ENCODE data around the gene THEMIS.
"Not testable (repeated sequence)": the region's sequence is repeated elsewhere in the genome, so short reads cannot be mapped to it uniquely, and the experiment has no call there.

The THEMIS gene

DNA sequence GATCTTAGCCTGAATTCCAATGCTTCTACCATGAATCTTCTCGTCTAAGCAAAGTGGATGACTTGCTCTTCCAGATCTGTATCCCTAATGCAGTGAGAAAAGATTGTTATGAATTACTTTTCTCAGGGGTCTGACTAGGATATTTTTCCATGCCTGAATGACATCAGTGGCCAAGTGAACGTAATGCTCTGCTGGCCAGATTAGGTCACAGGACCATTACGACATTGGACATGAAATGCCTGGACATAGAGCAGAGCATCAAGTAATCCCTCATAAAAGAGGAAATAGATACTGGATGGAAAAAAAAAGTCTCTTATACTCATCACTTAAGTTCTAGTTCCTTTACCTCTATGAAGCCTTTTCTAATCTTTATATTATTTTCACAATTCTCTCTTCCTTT lies 12.1 kb upstream of the THEMIS start:
- no peak for DNase-seq

DNA sequence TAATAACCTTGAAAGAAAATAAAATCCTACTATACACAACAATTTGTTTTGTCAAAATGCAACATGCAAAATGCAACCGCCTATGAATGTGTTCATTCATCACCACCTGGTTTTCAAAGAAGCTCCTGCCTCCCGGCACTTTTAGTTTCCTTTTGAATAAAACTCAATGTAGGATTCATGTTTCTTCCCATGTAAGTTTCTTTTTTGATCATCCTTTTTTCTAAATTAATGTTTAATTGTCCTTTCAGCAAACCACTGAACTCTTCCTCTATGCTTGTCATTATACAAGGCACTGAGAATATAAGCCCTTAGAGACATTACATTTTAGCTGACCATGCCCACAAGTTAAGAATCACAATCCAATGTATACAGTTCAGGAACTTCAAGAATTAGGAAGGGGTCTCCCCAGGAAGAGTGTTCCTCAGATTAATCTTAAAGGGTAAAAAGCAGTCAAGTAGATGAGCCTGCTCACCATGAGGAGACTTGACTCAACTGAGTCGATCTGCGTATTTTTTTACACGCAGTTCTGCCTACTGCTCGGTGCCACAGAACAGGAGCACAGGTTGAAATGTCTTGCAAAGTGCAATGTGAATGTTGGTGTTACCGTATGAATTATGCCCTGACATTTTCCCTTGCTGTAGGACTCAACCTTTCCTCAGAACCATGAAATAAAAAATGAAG lies 7.2 kb upstream of the THEMIS start:
- DNase-seq: no peak

DNA sequence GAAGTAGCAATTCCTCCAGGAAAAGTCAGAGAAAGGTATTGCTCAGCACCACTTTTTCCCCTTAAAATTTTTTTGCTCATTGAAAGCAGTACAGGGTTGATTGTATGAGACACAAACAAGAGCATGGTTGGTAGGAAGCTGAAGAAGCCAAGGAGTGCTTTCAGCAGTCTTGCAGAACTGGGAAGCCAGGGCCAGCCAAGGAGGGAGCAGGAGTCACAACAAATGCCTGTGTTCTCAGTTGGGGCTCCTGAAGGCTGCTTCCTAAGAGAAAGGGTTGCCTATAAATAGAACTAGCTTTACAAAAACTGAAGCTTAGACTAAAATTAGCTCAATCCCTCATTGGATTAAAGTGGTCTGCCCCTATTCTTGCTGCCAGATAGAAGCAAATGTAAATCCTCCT lies 3.3 kb upstream of the THEMIS start:
- DNase-seq: no peak

DNA sequence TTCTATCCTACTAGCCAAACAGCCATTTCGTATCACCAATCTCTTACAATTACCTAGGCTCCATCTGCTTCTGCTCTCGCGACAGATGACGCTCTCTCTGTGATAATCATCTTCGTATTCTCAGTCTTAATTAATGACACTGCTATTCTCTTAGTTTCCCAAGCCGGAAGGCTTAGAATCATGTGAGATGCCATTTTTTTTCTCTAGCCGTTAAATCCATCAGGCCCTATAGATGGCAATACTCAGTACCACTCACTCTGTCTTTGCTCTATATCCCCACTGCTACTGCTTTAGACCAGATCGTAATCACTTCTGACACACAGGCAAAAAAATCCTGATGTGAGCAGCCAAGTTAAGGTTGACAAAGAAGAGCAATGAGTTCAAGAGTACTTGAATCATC lies 2.1 kb upstream of the THEMIS start:
- DNase-seq: no peak

DNA sequence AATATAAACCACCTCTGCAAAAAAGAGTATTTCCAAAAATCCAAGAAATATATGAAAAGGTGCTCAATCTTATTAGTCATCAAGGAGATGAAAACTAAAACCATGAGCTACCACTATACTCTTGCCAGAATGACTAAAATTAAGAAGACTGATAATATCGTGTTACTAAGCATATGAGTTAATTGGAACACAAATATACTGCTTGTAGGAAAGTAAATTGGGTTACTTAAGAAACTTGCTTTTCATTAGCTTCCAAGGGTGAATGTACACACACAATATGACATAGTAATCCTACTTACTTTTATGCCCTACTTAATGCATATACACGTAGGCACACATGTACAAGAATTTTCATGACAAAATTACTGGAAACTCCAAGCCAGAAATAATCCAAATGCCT lies 3.4 kb downstream of the THEMIS start:
- no peak for DNase-seq

DNA sequence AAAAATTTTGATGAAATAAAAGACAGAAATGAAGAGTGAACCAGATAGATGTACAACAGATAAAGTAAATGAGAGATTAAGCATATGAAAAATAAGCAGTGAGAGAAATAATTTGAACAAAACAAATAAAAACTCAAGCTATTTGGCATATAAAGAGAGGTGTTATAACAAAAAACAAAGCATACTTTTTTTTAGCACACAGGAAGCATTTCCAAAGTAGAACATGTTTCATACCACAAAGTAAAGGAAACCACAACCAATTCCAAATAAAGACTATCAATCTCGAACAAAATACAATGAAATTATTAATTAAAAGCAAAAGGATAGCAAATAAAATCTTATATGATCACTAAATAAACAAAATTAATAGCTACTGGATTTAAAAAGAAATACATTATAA lies 6.8 kb downstream of the THEMIS start:
- DNase-seq: peak in 2 of 6 experiments; percentile 12 to 15

DNA sequence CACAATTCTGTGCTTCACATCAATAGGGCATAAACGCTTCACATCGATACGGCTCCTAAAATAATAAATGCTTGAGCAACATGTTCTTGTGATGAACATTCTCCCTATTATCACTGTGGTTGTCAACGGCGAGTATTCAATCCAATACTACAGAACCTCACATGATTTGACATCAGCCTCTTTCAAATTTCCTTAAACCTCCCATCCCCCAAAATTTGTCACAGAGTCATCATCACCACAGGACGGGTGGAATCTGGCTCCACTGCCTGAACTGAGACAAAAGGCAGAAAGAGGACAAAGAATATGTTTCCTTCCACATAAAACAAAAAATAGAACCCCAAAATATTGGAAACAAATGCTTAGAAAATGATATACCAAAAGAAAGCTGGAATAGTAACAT lies 7.3 kb downstream of the THEMIS start:
- DNase-seq: peak in 1 of 6 experiments; percentile 3

DNA sequence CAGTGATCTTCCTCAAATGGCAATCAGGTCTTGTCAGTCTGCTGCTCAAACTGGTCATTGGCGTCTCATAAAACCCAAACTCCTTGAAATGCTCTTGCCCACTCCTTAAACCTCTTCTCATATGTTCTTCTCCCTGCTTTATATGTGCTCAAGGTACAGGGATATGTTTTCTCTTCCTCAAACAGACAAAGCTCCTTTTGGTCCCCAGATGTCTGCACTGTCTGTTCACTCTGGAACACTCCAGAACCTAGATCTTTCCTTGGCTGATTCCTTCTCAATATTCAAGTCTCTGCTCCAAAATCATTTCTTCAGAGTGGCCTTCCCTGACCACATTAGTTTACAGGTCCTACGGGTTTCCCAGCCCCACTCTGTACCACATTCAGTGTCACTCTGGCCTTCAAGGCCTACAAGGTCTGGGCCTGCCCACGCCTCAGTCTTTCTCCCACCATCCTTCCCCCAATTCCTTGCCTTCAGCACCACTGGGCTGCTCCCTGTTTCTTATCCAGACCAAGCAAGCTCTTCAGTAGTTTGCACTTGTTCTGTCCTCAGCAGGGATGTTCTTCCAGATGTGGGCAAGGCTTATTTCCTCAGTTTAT lies 9.0 kb downstream of the THEMIS start:
- DNase-seq: no peak

DNA sequence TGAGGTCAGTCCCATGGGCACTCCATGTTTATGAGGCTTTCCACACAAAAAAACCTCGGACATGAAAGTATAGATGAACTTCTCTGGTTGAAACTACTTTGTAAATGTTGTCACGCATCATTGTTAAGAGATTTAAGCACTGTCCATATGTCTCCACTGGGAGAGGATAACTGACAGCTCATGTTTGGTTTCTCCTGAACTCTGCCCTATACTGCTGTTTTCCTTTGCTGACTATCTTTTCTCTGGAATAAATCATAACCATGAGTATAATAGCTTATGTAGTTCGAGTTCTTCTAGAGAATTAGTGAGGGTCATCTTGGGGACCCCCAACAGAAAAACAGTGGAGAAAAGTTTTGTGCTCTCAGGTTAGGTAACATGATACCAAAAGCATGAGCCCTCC lies 14.3 kb downstream of the THEMIS start:
- no peak for DNase-seq

DNA sequence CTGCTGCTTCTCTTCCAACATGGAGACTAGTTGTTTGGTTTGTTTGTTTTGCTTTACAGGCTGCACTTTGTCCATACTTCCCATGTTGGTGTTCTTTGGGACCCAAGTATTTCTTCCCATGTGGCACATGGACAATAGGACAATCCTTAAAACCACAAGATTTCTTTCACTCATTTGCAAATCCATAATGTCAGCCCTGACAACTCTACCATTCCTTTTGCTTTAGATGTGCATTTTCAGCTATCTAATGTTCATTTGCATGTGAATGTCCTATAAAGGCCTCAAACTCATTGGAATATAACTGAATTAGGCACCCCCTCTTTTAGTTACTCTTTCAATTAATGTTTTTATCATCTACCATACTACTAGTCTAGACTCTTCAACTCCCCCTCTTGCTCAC lies 16.7 kb downstream of the THEMIS start:
- DNase-seq: no peak

DNA sequence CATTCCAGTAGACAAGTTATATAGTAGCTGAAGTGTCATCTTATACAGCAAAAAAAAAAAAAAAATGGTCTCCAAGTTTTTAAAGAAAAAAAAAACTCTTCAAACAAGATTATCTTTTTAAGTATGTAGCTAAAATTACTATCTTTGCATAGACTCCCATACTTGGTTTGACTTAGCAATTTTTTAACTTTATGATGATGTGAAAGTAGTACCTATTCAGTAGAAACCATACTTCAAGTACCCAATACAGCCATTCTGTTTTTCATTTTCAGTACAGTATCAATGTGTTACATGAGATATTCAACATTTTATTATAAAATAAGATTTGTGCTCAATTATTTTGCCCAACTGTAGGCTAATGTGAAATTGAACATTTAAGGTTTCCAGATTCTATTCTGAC lies 18.9 kb downstream of the THEMIS start:
- not testable (repeated sequence) for DNase-seq

DNA sequence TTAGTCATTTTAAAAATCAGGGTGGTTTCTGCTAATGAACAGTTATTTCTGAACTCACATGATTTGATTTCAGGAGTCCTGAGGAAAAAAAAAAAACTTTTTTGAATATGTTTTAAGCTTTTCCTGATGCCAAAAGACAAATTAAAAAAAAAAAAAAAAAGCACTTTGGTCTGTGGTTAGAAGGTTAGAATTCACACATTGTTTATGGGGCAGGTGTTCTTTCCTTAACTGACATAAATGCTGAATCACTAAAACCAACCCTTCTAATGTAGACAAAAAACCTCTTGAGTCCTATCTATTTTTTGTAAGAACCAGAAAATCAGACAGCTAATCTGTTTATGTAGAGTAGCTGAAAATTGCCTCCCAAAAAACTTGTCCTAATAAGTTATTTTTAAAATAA lies 20.4 kb downstream of the THEMIS start:
- DNase-seq: peak in 1 of 6 experiments; percentile 12

DNA sequence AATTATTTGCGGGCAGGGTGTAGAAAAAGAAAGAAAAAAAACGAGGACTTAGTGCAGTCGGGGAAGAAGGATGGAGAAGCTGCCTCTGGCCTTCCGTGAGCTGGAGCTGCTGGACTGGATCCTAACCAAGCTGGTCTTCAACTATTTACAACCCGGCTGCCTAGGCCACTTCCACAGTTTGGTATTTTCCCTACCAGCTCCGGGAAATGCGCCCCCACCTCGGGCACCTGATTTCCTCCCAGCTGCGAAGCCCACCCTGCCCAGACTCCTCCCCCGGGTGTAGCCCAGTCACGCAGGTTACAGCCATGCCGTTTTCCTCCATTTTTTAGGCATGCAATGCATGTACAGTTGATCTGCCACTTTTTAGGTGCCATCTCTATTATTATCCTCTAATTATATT lies 21.2 kb downstream of the THEMIS start:
- no peak for DNase-seq

DNA sequence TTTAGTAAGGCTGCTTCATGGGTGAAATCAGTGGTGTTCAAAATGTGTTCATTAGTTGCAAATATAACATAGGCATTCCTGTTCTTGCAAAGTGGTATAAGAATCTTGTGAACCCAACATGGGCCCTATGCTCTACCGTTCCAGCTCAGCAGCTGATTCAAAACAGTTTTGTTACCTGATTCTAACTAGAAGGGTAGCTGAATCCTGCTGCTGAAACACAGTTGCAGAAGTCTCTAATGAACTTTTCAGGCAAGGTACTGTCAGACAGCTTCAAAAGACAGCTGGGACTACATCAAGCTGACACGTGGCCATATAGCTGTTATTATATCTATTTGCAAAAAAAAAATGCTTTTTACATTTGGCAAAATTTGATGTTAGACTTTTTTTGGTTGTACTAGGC lies 22.7 kb downstream of the THEMIS start:
- DNase-seq: no peak

DNA sequence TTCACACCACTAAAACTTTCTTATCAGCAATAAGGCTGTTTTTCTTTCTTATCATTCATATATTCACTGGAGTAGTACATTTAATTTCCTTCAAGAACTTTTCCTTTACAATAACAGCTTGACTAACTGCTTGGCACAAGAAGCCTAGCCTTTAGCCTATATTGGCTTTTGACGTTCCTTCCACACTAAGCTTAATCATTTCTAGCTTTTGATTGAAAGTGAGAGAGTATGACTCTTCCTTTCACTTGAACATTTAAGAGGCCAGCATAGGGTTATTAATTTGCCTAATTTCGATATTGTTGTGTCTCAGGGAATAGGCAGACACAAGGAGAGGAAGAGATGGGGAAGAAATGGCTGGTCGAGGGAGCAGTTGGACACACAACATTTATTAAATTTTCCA lies 23.6 kb downstream of the THEMIS start:
- DNase-seq: no peak

DNA sequence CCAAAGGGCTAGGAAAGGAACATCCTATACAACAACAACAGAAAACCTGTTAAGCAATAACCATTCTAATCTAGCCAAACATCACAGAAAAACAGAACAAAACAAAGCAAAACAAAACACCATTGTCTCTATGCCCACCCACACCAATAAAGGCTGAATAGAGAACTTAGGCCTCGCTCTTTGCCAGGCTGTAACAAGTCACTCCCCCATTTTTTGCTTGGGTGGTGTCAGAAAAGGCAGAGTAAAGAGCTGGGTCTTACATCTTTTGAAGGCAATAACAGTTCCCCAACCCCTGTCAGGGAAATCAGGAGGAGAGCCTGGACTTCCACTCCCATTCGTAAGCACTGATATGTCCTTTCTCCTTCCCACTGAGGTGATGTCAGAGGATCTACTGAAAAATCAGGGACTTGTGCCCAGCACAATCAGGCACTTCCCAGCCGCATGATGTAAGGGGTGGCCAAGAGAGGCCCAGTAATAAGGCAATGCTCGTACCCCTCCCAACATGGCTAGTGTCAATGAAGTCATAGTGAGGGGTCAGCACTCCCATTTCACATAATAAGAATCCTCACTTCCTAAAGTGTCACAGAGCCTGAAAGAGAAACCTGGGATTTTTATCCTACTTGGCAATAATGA lies 31.0 kb downstream of the THEMIS start:
- DNase-seq: no peak

DNA sequence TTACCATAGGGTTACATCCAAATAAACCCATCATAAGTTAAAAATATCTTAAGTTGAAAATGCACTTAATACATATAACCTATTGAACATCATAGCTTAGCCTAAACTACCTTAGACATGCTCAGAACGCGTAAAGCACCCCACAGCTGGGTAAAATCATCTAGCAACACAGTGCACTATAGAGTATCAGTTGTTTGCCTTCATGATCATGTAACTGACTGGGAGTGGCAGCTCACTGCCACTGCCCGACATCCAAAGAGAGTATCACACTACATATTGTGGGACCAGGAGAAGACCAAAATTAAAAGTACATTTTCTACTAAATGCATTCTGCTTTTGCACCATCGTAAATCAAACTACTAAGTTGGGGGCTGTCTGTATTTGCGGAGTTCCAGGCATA lies 31.7 kb downstream of the THEMIS start:
- DNase-seq: no peak

DNA sequence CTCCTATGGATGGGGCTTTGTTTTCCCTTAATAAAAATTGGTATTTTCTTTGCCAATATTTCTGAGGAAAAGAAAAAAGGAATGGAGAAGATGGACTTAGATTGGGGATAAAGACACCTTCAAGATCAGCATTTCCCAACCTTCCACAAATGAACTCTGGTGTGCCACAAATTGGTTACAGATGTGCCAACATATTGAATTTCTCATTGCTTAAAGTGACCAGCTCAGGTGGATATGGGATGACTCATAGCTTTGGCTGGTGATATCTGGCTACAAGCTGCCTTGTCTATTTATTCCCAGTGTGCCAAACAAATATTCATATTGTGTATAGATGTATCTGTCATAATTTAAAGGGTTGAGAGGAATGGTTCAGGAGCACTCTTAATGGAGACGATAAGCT lies 32.5 kb downstream of the THEMIS start:
- no peak for DNase-seq

DNA sequence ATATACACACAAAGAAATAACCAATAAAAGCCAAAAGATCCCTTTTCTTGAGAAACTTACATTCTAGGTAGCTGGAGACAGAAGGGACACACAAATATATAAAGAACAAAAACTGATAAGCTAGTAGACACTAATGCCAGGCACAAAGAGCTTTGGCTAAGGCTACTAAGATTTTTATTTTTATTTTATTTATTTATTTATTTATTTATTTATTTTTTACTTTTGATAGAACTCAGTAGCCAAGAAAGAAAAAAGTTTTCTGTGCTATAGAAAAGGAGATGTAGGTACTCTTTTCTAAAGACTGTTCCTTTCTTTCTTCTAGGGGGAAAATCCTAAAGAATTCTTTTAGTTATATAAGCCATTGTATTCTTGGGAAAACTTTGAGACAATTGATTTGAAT lies 34.1 kb downstream of the THEMIS start:
- no peak for DNase-seq

DNA sequence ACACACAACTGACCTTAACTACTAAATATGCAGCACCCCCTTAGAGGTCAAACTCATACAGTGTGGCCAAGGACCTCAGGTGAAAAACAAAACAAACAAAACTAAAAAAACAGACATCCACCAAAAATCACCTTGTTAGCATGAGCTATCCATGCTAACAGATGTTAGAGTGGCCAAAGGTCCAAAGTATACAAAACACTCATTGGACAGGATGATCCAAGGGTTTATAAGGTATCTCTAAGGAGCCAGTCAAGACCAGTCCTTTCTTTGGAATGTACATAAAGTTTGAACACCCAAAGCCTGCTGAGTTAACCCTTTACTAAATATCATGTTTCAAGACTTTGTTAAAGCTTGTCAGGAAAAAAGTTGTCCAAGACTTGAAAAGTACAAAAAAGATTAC lies 35.8 kb downstream of the THEMIS start:
- DNase-seq: no peak

DNA sequence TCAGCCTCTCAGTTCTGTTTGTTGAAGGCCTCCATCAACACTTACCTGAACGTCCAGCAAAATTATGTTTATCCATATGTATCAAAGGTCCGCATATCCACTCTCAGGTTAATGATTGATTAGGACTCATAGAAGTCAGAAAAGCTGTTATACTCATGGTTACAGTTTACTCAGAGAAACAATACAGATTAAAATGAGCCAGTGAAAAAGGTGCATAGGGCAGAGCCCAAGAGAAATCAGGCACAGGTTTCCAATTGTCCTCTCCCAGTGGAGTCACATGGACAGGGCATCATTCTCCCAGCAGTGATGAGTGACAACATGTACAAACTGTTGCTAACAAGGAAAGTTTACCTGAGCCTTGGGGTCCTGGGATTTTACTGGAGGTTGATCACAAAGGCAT lies 36.2 kb downstream of the THEMIS start:
- DNase-seq: no peak

DNA sequence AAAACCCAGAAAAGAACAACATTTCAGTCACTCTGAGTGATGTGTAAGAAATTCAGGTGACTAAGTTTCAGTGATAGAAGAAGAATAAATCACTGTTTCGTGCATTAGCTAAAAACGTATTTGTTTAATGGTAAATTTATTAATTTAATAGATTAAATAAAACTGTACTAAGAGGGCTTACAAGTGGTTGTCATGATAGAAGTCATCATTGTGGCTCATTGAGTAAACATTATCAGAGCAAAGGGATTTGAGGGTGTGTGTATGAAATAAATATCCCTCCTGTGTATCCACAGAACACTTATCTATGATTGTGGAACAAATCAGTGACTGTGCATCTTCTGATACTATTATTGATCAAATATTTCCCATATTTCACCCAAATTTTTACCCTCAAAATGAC lies 40.1 kb downstream of the THEMIS start:
- no peak for DNase-seq

DNA sequence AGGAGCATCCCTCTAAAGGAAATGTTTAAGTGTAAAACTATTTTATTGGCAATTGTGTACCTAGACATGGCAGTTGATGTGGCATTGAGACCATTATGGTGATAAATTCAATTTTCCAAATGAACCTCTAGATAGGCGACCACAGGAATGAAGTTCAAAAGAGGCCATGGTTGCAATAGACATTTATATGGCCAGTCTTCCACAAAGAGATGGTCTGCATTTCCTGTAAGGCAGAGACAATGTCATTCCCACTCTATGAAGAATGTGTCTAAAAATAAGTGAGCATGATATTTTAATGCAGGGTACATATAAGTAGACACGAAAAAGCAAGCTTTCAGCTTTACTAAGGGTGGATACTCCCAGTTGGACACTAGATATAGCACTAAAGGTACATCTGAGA lies 40.9 kb downstream of the THEMIS start:
- no peak for DNase-seq

DNA sequence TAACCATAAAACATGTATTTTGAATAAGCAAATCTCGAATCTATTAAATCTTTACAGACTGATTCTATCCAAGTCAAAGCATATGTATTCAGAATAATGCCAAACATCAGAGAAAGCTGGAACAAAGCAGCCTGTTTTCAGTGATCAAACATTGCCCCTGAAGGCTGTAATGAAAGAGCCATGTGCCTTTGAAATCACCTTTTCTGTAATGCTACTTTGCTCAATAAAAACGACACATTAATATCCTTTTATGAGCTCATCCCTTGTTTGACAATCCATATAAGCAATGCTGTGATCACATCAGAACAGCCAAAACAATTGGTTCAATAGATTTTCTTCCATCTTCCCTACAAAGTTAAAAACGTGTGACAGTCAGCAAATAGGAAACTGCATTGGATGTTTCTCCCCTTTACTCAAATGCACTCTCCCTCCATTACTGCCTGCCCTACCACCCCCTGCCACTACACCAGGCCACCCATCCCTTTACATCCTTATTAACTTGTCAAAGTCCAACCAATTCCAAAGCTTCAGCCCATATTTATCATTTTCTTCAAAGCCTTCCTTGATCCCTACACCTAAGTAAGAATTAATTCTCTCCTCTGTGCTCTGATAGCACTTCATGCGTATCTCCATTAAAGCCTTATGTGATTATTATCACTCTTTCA lies 42.0 kb downstream of the THEMIS start:
- no peak for DNase-seq
